WTC11 (cell line): ENCODE results near the gene FOXA2. TPM values are rescaled to one million over a fixed set of nuclear protein-coding genes. Genes with fewer than 3 reads are reported as not detected.

ENCODE experiments used
- ATAC-seq: fragments of 200-7000 bp; cut with Tn5 transposase; 2 replicates; pipeline ENCODE4 v1.10.0; 2021; ENCODE audit warnings: mild to moderate bottlenecking, moderate library complexity
- CTCF ChIA-PET: fragments of 300-600 bp; sonication (Branson Sonifier 250); formaldehyde crosslinking; loops from one replicate; lab custom pipeline; 2021; ENCODE audit warnings: antibody characterized with exemption; lab: Charles Lee
- POLR2A ChIA-PET: fragments of 350-600 bp; sonication (Branson Sonifier 250); formaldehyde crosslinking; loops from one replicate; lab custom pipeline; 2021; ENCODE audit warnings: antibody characterized with exemption; lab: Charles Lee
- DNase-seq: peaks from one replicate; pipeline ENCODE4 v3.0.0; 2021; ENCODE audit warnings: low spot score
- H3K27ac Mint-ChIP-seq: 2 replicates; pipeline ENCODE4 v1.8.0; 2021; ENCODE audit warnings: mixed read lengths
- H3K27me3 Mint-ChIP-seq: 2 replicates; pipeline ENCODE4 v1.8.0; 2021; ENCODE audit warnings: low read depth, mild to moderate bottlenecking, moderate library complexity, mixed read lengths
- H3K36me3 Mint-ChIP-seq: 2 replicates; pipeline ENCODE4 v1.8.0; 2021; ENCODE audit warnings: mixed read lengths
- H3K4me1 Mint-ChIP-seq: 2 replicates; pipeline ENCODE4 v1.8.0; 2022; ENCODE audit warnings: mixed read lengths
- H3K4me3 Mint-ChIP-seq: 2 replicates; pipeline ENCODE4 v1.8.0; 2021; ENCODE audit warnings: mild to moderate bottlenecking, moderate library complexity, mixed read lengths
- H3K9me3 Mint-ChIP-seq: 2 replicates; pipeline ENCODE4 v1.8.0; 2021; ENCODE audit warnings: mixed read lengths
- GRHL2 ChIP-seq: fragments of 250-450 bp; sonication (Bioruptor Pico); IDR thresholded peaks from 2 replicates; pipeline ENCODE4 v1.8.0; 2022; ENCODE audit warnings: mild to moderate bottlenecking, moderate library complexity; ENCODE audit not compliant: insufficient replicate concordance, severe bottlenecking
- SP1 ChIP-seq: sonication (generic); formaldehyde crosslinking; conservative IDR thresholded peaks from 2 replicates; pipeline ENCODE4 v1.8.1; 2022; ENCODE audit warnings: missing genetic modification reagents
- TP53 ChIP-seq: sonication (generic); formaldehyde crosslinking; IDR thresholded peaks from 2 replicates; pipeline ENCODE4 v1.8.1; 2023; ENCODE audit warnings: mild to moderate bottlenecking, missing genetic modification reagents
- ZNF138 ChIP-seq: sonication (generic); formaldehyde crosslinking; conservative IDR thresholded peaks from 2 replicates; pipeline ENCODE4 v1.8.1; 2022; ENCODE audit warnings: mild to moderate bottlenecking, moderate library complexity, missing genetic modification reagents
- total RNA-seq: library from RNA; stranded (reverse); gene quantifications from 3 replicates; pipeline ENCODE4 v1.2.3, GENCODE V29; 2021
- TF ChIP-seq, protein P1 (sequence below): sonication (generic); formaldehyde crosslinking; IDR thresholded peaks from 2 replicates; pipeline ENCODE4 v1.8.0; 2022; ENCODE audit warnings: mild to moderate bottlenecking, missing genetic modification reagents
- TF ChIP-seq, protein P2 (sequence below): sonication (generic); formaldehyde crosslinking; conservative IDR thresholded peaks from 2 replicates; pipeline ENCODE4 v1.8.1; 2023; ENCODE audit warnings: mild to moderate bottlenecking, low read depth, missing genetic modification reagents, moderate library complexity
- TF ChIP-seq, protein P3 (sequence below): fragments of 250-450 bp; sonication (Bioruptor Pico); conservative IDR thresholded peaks from 2 replicates; pipeline ENCODE4 v1.9.0; 2021; ENCODE audit warnings: mild to moderate bottlenecking
- TF ChIP-seq, protein P4 (sequence below): fragments of 200-600 bp; IDR thresholded peaks from 2 replicates; pipeline ENCODE4 v1.8.0; 2022; ENCODE audit warnings: antibody characterized with exemption
- TF ChIP-seq, protein P5 (sequence below): sonication (generic); formaldehyde crosslinking; IDR thresholded peaks from 2 replicates; pipeline ENCODE4 v1.8.1; 2022; ENCODE audit warnings: missing genetic modification reagents, borderline replicate concordance
- TF ChIP-seq, protein P6 (sequence below): fragments of 250-450 bp; sonication (Bioruptor Pico); IDR thresholded peaks from 2 replicates; pipeline ENCODE4 v2.1.2; 2022; ENCODE audit warnings: mild to moderate bottlenecking, moderate library complexity
- TF ChIP-seq, protein P7 (sequence below): sonication (generic); formaldehyde crosslinking; IDR thresholded peaks from 2 replicates; pipeline ENCODE4 v1.8.1; 2023; ENCODE audit warnings: mild to moderate bottlenecking, moderate library complexity, missing genetic modification reagents

FOXA2 gene
- total RNA-seq, 1 experiment from 2014 or later = 3.1 TPM

DNA sequence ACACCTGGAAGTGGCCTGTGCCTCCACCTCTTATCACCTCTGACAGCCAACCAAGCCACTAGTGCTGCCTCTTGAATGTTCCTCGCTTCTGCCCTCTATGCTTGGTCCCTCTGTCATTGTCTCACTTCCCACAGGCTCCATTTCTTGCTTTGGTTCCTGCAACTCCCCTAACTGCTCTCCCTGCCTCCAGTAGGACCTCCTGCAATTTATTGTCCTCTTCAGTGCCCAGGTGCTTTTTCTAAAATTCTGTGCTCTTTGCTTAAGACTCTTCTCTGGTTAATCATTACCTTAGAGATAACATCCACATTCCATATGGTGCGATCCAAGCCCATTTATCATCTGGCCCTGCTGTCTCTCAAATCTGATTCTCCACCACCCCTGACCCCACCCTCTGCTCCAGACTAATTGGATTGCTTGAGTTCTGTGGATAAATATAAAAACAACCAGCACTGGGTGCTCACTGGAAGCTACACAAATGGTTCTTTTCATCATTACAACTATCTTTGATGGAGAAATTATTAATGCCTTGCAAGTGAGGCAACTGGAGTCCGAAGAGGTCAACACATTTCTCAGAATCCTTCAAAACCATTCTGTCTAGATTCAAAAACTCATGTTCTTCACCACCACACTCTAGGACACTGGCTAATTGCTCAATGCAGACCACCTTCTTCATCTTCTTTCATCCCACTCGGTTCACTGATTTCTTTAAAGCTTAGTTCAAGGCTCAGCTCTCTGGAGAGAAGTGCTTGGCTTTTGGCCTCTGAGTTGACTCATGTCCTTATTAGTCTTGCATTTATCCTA, 47.2 kb downstream of the FOXA2 start:
- peaks cover 9% of the 10 kb centered on the region for H3K27me3 Mint-ChIP-seq
- no peaks in the 10 kb centered on the region for H3K9me3 Mint-ChIP-seq
- H3K36me3 Mint-ChIP-seq = no peaks in the 10 kb centered on the region
- H3K4me3 Mint-ChIP-seq = no peak overlapping the region
- no peak for DNase-seq
- H3K27ac Mint-ChIP-seq = no peak overlapping the region
- peaks cover 7% of the 10 kb centered on the region for H3K4me1 Mint-ChIP-seq
- no peak for ATAC-seq
- POLR2A ChIA-PET = no interaction called here
- CTCF ChIA-PET = no interaction called here
- TF ChIP-seq SP1 (no peak), TP53 (no peak), ZNF138 (CRISPR knock-in tag) (no peak), GRHL2 (no peak)
- TF ChIP-seq, protein P1, sequence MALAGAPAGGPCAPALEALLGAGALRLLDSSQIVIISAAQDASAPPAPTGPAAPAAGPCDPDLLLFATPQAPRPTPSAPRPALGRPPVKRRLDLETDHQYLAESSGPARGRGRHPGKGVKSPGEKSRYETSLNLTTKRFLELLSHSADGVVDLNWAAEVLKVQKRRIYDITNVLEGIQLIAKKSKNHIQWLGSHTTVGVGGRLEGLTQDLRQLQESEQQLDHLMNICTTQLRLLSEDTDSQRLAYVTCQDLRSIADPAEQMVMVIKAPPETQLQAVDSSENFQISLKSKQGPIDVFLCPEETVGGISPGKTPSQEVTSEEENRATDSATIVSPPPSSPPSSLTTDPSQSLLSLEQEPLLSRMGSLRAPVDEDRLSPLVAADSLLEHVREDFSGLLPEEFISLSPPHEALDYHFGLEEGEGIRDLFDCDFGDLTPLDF = no peak
- TF ChIP-seq, protein P2, sequence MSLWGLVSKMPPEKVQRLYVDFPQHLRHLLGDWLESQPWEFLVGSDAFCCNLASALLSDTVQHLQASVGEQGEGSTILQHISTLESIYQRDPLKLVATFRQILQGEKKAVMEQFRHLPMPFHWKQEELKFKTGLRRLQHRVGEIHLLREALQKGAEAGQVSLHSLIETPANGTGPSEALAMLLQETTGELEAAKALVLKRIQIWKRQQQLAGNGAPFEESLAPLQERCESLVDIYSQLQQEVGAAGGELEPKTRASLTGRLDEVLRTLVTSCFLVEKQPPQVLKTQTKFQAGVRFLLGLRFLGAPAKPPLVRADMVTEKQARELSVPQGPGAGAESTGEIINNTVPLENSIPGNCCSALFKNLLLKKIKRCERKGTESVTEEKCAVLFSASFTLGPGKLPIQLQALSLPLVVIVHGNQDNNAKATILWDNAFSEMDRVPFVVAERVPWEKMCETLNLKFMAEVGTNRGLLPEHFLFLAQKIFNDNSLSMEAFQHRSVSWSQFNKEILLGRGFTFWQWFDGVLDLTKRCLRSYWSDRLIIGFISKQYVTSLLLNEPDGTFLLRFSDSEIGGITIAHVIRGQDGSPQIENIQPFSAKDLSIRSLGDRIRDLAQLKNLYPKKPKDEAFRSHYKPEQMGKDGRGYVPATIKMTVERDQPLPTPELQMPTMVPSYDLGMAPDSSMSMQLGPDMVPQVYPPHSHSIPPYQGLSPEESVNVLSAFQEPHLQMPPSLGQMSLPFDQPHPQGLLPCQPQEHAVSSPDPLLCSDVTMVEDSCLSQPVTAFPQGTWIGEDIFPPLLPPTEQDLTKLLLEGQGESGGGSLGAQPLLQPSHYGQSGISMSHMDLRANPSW (CRISPR knock-in tag) = no peak
- TF ChIP-seq, protein P3, sequence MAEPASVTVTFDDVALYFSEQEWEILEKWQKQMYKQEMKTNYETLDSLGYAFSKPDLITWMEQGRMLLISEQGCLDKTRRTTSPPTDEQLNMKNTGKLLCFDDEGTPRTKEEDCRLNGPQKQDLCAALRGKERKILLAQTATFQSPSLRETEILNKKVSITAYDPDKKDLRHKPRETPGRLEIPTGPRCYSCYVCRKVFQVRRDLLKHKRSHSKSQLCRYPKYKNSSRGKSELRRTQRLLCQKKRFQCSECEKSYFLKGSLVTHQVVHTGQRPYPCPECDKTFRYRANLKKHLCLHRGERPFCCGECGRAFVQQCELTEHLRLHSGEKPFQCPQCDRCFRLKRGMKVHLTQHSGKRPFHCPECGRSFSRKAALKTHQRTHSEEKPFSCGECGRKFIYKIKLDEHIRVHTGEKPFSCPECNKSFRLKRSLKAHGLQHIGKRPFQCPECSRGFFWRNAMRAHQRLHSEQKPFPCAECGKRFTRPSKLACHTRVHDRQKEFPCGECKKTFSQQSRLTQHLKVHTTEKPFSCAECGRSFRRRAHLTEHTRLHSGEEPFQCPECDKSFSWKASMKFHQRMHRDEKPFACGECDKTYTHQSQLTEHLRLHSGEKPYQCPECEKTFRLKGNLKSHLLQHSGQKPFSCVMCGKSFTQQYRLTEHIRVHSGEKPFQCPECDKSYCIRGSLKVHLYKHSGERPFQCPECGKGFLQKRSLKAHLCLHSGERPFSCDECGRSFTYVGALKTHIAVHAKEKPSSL (CRISPR knock-in tag) = no peak
- TF ChIP-seq, protein P4, sequence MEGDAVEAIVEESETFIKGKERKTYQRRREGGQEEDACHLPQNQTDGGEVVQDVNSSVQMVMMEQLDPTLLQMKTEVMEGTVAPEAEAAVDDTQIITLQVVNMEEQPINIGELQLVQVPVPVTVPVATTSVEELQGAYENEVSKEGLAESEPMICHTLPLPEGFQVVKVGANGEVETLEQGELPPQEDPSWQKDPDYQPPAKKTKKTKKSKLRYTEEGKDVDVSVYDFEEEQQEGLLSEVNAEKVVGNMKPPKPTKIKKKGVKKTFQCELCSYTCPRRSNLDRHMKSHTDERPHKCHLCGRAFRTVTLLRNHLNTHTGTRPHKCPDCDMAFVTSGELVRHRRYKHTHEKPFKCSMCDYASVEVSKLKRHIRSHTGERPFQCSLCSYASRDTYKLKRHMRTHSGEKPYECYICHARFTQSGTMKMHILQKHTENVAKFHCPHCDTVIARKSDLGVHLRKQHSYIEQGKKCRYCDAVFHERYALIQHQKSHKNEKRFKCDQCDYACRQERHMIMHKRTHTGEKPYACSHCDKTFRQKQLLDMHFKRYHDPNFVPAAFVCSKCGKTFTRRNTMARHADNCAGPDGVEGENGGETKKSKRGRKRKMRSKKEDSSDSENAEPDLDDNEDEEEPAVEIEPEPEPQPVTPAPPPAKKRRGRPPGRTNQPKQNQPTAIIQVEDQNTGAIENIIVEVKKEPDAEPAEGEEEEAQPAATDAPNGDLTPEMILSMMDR = no peak
- TF ChIP-seq, protein P5, sequence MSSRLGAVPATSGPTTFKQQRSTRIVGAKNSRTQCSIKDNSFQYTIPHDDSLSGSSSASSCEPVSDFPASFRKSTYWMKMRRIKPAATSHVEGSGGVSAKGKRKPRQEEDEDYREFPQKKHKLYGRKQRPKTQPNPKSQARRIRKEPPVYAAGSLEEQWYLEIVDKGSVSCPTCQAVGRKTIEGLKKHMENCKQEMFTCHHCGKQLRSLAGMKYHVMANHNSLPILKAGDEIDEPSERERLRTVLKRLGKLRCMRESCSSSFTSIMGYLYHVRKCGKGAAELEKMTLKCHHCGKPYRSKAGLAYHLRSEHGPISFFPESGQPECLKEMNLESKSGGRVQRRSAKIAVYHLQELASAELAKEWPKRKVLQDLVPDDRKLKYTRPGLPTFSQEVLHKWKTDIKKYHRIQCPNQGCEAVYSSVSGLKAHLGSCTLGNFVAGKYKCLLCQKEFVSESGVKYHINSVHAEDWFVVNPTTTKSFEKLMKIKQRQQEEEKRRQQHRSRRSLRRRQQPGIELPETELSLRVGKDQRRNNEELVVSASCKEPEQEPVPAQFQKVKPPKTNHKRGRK = no peak
- TF ChIP-seq, protein P6, sequence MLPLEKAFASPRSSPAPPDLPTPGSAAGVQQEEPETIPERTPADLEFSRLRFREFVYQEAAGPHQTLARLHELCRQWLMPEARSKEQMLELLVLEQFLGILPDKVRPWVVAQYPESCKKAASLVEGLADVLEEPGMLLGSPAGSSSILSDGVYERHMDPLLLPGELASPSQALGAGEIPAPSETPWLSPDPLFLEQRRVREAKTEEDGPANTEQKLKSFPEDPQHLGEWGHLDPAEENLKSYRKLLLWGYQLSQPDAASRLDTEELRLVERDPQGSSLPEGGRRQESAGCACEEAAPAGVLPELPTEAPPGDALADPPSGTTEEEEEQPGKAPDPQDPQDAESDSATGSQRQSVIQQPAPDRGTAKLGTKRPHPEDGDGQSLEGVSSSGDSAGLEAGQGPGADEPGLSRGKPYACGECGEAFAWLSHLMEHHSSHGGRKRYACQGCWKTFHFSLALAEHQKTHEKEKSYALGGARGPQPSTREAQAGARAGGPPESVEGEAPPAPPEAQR = no peak
- TF ChIP-seq, protein P7, sequence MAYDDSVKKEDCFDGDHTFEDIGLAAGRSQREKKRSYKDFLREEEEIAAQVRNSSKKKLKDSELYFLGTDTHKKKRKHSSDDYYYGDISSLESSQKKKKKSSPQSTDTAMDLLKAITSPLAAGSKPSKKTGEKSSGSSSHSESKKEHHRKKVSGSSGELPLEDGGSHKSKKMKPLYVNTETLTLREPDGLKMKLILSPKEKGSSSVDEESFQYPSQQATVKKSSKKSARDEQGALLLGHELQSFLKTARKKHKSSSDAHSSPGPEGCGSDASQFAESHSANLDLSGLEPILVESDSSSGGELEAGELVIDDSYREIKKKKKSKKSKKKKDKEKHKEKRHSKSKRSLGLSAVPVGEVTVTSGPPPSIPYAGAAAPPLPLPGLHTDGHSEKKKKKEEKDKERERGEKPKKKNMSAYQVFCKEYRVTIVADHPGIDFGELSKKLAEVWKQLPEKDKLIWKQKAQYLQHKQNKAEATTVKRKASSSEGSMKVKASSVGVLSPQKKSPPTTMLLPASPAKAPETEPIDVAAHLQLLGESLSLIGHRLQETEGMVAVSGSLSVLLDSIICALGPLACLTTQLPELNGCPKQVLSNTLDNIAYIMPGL (CRISPR knock-in tag) = no peak
- TF ChIP-seq, all 79 proteins: peak for 0
